Breast epithelium (tissue), 4 donors: ENCODE data around the gene TF. TPM values are rescaled to one million over a fixed set of nuclear protein-coding genes. Genes with fewer than 3 reads are reported as not detected.

Source experiments
- DNase-seq, 2 donors: peaks; one replicate each; pipeline ENCODE4 v3.0.0-alpha.2; 2019; ENCODE audit warnings: low spot score in 2 of 2
- H3K27ac ChIP-seq, 2 donors: fragments of 200-600 bp; sonication (generic) in 1 of 2; one replicate each; pipeline ENCODE4 v1.5.1; 2016 to 2019; ENCODE audit warnings: mild to moderate bottlenecking in 1 of 2
- H3K27me3 ChIP-seq, 2 donors: fragments of 200-600 bp; sonication (generic) in 1 of 2; one replicate each; pipeline versions ENCODE4 v1.5.1 to v1.6.0; 2017 to 2019; ENCODE audit warnings: control low read depth in 1 of 2, mild to moderate bottlenecking in 1 of 2
- H3K36me3 ChIP-seq: fragments of 200-600 bp; one replicate; pipeline ENCODE4 v1.5.1; 2019
- H3K4me1 ChIP-seq, 2 donors: fragments of 200-600 bp; sonication (generic); one replicate each; pipeline ENCODE4 v1.5.1; 2016 to 2019; ENCODE audit warnings: control low read depth in 1 of 2
- H3K4me3 ChIP-seq, 3 donors: fragments of 200-600 bp; sonication (generic); 1 replicate in 2 of 3; 2 replicates in 1 of 3; pipeline ENCODE4 v1.5.1; 2016 to 2019; ENCODE audit warnings: mild to moderate bottlenecking in 3 of 3, moderate library complexity in 2 of 3
- H3K9me3 ChIP-seq, 2 donors: fragments of 200-600 bp; sonication (generic) in 1 of 2; one replicate each; pipeline ENCODE4 v1.5.1; 2016 to 2019; ENCODE audit warnings: control low read depth in 1 of 2
- POLR2A ChIP-seq: fragments of 450-650 bp; IDR thresholded peaks from one replicate; pipeline ENCODE4 v1.6.1; 2016; ENCODE audit warnings: antibody characterized with exemption, mild to moderate bottlenecking, moderate library complexity
- POLR2AphosphoS5 ChIP-seq, 3 donors: sonication (generic); formaldehyde crosslinking; IDR thresholded peaks; one replicate each; pipeline ENCODE4 v1.6.1; 2017; ENCODE audit warnings: antibody characterized with exemption in 3 of 3
- intact Hi-C: fragments of 100-400 bp; cut with DNase I; formaldehyde crosslinking; loops from one replicate; pipeline ENCODE4 v1.15.1; 2023; ENCODE audit warnings: low total_unique reads
- total RNA-seq, 3 donors: library from RNA; depleted of rRNA; stranded (reverse); fragments of >200 nt; gene quantifications; one replicate each; pipeline ENCODE4 v1.1.0, GENCODE V29; 2016
- TF ChIP-seq, protein P1 (sequence below), 3 donors: fragments of 450-650 bp; IDR thresholded peaks; one replicate each; pipeline ENCODE4 v1.5.1; 2016 to 2017; ENCODE audit warnings: antibody characterized with exemption in 3 of 3, mild to moderate bottlenecking in 3 of 3, moderate library complexity in 3 of 3

Gene TF
- total RNA-seq, 3 donors from 2014 or later = 6.3 to 22.9 (median 8.5) TPM

DNA sequence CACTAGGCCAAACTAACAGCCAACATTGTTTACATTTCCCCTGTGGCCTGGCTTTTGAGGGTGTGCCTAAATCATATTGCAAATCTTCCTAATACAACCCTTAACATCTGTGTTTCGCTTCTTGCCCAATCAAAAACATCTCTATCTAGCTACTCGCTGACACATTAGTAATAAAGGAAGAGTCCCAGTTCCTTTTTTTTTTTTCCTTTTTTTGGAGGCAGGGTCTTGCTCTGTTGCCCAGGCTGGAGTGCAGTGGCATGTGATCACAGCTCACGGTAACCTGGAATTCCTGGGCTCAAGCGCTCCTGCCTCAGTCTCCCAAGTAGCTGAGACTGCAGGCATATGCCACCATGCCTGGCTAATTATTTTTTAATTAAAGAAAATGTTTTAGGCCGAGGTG, 57.3 kb downstream of the TF start:
- TF ChIP-seq POLR2AphosphoS5 (IDR thresholded peaks at IDR 0.05) (no peak), POLR2A (no peak)
- TF ChIP-seq, protein P1, sequence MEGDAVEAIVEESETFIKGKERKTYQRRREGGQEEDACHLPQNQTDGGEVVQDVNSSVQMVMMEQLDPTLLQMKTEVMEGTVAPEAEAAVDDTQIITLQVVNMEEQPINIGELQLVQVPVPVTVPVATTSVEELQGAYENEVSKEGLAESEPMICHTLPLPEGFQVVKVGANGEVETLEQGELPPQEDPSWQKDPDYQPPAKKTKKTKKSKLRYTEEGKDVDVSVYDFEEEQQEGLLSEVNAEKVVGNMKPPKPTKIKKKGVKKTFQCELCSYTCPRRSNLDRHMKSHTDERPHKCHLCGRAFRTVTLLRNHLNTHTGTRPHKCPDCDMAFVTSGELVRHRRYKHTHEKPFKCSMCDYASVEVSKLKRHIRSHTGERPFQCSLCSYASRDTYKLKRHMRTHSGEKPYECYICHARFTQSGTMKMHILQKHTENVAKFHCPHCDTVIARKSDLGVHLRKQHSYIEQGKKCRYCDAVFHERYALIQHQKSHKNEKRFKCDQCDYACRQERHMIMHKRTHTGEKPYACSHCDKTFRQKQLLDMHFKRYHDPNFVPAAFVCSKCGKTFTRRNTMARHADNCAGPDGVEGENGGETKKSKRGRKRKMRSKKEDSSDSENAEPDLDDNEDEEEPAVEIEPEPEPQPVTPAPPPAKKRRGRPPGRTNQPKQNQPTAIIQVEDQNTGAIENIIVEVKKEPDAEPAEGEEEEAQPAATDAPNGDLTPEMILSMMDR (IDR thresholded peaks at IDR 0.05) = no peak
- H3K27ac ChIP-seq = no peak overlapping the region
- peaks cover 0 to 6% of the 10 kb centered on the region in 2 donors for H3K4me1 ChIP-seq
- no peaks in the 10 kb centered on the region for H3K9me3 ChIP-seq
- no peaks in the 10 kb centered on the region for H3K27me3 ChIP-seq
- no peak for DNase-seq
- intact Hi-C loops = no loop called here
- no peaks in the 10 kb centered on the region for H3K36me3 ChIP-seq
- no peak overlapping the region for H3K4me3 ChIP-seq

DNA sequence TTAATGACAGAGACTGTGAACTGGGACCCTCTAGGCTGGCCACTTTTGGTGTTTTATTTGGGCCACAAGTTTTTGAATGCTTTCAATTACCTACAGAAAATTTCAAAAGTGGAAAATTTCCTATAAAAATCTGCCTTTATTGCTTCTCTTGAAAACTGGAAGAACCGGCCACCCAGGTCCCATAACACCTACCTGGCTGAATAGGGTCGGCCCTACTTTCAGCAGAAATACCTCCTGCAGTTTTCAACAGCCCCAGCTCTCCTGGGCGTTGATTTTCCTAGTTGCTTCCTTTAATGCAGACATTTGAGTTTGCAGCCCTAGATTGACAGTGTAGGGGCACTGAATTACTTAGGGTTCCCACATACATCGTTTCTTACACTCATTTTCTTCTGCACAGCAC, 58.7 kb downstream of the TF start:
- intact Hi-C loops = no loop called here
- Histone ChIP-seq H3K36me3 (no peaks in the 10 kb centered on the region), H3K27me3 (no peaks in the 10 kb centered on the region), H3K27ac (no peak overlapping the region), H3K4me3 (peak overlapping the region in 2 of 3 donors; percentile 78 to 90), H3K4me1 (peaks cover 0 to 6% of the 10 kb centered on the region in 2 donors), H3K9me3 (no peaks in the 10 kb centered on the region)
- DNase-seq = no peak
- no peak for TF ChIP-seq POLR2A
- no peak for TF ChIP-seq POLR2AphosphoS5 (IDR thresholded peaks at IDR 0.05)
- TF ChIP-seq, protein P1 (IDR thresholded peaks at IDR 0.05) = no peak

DNA sequence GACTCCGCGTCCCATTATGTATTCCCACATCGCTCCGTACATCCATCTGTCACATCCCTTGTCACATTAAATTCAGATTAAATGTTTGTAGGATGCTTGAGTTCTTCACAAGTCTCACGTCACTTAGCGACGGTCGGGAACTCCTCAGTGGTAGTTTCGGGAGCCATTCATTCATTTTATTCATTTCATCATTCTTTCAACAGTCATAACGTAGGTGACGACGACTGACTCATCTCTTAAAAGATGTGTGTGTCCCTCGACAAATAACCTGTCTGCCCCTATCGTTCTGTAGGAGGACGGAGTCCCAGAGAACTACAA, 59.1 kb downstream of the TF start:
- Histone ChIP-seq H3K4me3 (peak overlapping the region; percentile 78 to 93 (median 90)), H3K9me3 (no peaks in the 10 kb centered on the region), H3K27me3 (no peaks in the 10 kb centered on the region), H3K27ac (no peak overlapping the region), H3K4me1 (peaks cover 0 to 6% of the 10 kb centered on the region in 2 donors), H3K36me3 (no peaks in the 10 kb centered on the region)
- DNase-seq = no peak
- TF ChIP-seq, protein P1 (IDR thresholded peaks at IDR 0.05) = no peak
- TF ChIP-seq POLR2AphosphoS5 (IDR thresholded peaks at IDR 0.05) (no peak), POLR2A (no peak)
- intact Hi-C loops = no loop called here

DNA sequence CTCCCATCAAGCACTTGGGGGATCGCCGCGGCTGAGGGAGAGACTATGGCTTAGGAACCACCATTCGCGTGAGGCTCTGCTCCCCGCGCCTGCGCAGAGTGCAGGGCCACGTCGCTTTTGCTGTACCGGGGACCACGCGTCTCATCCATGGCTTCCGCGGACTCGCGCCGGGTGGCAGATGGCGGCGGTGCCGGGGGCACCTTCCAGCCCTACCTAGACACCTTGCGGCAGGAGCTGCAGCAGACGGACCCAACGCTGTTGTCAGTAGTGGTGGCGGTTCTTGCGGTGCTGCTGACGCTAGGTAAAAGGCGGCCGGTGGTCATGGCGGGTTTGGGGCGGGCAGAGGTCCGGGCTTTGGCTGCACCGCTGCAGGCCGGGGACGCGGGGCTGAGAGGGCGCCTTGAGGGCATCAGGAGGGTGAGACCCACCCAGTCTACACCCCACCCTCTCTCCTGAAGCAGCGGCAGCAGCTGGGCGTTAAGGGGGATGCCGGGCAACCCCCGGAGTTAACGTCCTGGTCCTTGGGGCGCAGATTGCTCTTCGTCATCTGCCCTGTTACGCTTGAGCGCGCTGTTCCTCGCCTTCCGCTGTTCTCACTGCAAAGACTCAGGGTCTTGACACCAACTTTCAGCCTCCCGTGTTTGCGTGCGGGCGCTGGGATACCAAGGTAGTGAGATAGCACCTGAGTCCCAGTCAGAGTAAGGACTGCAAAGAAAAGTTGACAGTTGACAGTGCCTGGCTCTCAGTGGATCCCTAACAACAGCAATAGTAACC, 59.7 kb downstream of the TF start, which contains the start of gene SRPRB:
TSS of gene SRPRB (plus strand) at position 114 of the 774 bp plus-strand sequence. CDS start at position 148, 34 bp downstream.
- intact Hi-C loops = no loop called here
- DNase-seq = peak; percentile 87 to 88
- Histone ChIP-seq H3K27me3 (no peaks in the 10 kb centered on the region), H3K36me3 (no peaks in the 10 kb centered on the region), H3K4me1 (peaks cover 0 to 6% of the 10 kb centered on the region in 2 donors), H3K27ac (peak within 1 kb of the TSS; percentile 54 to 67), H3K9me3 (no peaks in the 10 kb centered on the region), H3K4me3 (peak within 1 kb of the TSS; percentile 78 to 93 (median 90))
- peak in 2 of 3 donors; percentile 49 to 53 for TF ChIP-seq POLR2AphosphoS5 (IDR thresholded peaks at IDR 0.05)
- no peak for TF ChIP-seq POLR2A

DNA sequence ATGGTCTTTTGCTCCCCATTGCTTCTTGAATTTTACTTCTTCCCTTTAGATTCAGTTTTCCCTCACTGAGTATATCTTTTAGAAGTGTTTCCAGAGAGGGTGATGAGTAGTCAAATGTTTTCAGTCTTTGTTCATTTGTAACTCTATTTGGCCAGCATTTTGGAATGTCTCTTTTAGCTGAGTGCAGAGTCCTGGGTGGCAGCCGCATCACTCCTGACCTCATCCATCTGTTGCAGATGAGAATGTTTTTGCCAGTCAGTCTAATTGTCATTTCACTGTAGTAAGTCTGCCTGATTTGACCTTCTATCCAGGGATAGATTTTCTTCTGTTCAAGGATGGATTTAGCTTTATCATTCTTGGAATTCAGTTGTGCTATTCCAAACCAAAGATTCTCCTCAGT, 66.7 kb downstream of the TF start:
- TF ChIP-seq, protein P1 (IDR thresholded peaks at IDR 0.05) = no peak
- TF ChIP-seq POLR2AphosphoS5 (IDR thresholded peaks at IDR 0.05) (no peak), POLR2A (no peak)
- Histone ChIP-seq H3K36me3 (no peaks in the 10 kb centered on the region), H3K4me1 (no peaks in the 10 kb centered on the region), H3K27me3 (no peaks in the 10 kb centered on the region), H3K27ac (no peak overlapping the region), H3K4me3 (no peak overlapping the region), H3K9me3 (no peaks in the 10 kb centered on the region)
- intact Hi-C loops = no loop called here
- no peak for DNase-seq
